Activated naive CD8-positive, alpha-beta T cell treated with anti-CD3 and anti-CD28 coated beads, Interleukin-2, amount 50 U/mL, for 24 hours (primary cell): ENCODE measurements around the gene SH3TC2.
"Not testable (repeated sequence)": the region's sequence is repeated elsewhere in the genome, so short reads cannot be mapped to it uniquely, and the experiment has no call there.

Experiments
- ATAC-seq: fragments of 150-1000 bp; cut with Tn5 transposase; one replicate; pipeline ENCODE4 v1.10.0; 2021
- DNase-seq: peaks from one replicate; pipeline ENCODE4 v3.0.0; 2021
- H3K27ac Mint-ChIP-seq: one replicate; pipeline ENCODE4 v1.8.0; 2021; ENCODE audit warnings: mild to moderate bottlenecking, mixed read lengths
- H3K27me3 Mint-ChIP-seq: one replicate; pipeline ENCODE4 v1.8.0; 2021; ENCODE audit warnings: mixed read lengths
- H3K36me3 Mint-ChIP-seq: one replicate; pipeline ENCODE4 v1.8.0; 2021; ENCODE audit warnings: low read depth, mixed read lengths
- H3K4me1 Mint-ChIP-seq: one replicate; pipeline ENCODE4 v1.8.0; 2021; ENCODE audit warnings: mixed read lengths
- H3K4me3 Mint-ChIP-seq: one replicate; pipeline ENCODE4 v1.8.0; 2021; ENCODE audit warnings: mild to moderate bottlenecking, moderate library complexity, mixed read lengths
- H3K9me3 Mint-ChIP-seq: one replicate; pipeline ENCODE4 v1.8.0; 2021; ENCODE audit warnings: mixed read lengths

SH3TC2 gene

DNA sequence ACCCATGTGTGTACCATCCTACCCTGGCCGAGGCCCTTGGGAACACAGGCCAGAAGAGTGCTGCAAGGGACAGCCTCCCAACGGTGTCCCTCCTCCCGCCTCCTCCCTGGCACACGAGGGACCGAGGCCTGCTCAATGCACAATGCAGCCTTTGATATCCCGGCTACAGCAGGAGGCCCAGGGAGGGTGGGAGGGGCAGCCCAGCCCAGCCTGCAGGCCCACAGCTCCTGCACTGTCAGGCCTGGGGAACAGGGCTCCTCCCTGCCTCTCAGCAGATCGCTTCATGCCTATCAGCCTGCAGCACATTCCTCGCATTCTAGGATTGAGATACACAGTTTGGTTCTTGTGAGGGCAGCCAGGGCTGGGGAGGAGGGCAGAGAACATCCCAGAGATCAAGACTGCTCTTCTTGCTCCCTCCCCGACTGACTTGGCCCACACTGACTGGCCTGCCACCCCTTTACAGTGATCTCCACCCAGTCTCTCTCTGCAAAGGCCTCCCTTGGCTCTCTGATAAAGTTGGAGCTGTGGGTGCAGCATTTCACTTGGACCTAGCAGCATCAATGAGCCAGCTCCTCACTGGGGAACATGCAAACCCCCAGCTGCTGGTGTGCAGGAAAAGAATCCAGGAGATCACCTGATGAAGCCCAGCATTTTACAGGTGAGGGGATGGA, at the start of gene SH3TC2:
TSS of gene SH3TC2 (minus strand) at position 46 of the 671 bp plus-strand sequence. CDS start at position 6, 40 bp downstream.
- Mint-ChIP-seq H3K27ac (no peak within 1 kb of the TSS), H3K36me3 (no peaks in the 10 kb centered on the region), H3K4me1 (no peaks in the 10 kb centered on the region), H3K27me3 (no peaks in the 10 kb centered on the region), H3K9me3 (peaks cover 5% of the 10 kb centered on the region), H3K4me3 (no peak within 1 kb of the TSS)
- no peak for DNase-seq
- no peak for ATAC-seq

DNA sequence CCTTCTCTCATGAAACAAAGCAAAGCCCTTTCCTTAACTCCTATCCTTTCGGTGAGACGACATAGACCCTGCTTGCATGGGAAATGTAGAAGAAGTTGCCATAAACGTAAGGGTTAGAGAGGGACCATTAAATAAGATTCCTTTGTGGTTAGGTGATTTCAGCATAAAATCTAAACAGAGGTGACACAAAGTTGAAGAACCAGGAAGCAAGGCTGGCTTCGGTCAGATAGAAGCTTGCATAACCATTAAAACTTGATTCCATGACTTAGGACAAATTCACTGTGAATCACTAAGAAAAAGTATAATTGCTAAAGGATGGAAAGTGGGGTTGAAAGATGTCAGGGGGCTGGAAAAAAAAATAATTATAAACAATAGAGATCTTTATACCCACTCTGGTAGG, 47.5 kb upstream of the SH3TC2 start:
- no peak overlapping the region for H3K27ac Mint-ChIP-seq
- H3K36me3 Mint-ChIP-seq, result no peaks in the 10 kb centered on the region
- DNase-seq (no peak), ATAC-seq (no peak)
- no peaks in the 10 kb centered on the region for H3K4me1 Mint-ChIP-seq
- no peak overlapping the region for H3K4me3 Mint-ChIP-seq
- no peaks in the 10 kb centered on the region for H3K27me3 Mint-ChIP-seq
- no peaks in the 10 kb centered on the region for H3K9me3 Mint-ChIP-seq

DNA sequence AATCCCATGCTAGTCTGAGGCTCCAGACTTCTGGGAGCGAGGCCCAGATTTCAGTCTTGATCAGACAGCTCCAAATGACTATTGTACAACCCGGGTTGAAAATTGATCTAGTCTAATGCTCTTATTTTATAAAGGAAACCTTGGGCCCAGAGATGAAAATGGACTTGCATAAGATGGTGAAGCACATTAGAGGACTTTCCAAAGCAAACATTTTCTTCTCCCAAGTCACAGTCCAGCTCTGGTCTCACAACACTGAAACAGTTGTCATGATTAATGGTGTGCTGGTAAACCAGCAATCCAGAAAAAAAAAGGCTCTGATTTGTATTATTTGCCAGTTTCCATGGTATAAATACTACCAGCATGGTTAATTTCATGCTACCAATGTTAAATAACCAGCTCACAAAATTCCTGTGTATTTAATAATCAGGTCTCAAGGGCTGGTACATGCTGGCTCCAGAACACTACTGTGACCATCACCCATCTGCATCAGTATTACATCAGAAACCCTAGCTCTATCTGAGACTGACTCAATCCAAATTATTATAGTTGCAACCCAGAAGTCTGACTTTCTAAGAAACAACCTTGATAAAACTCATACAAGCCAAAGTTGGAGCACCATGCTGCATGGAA, 45.9 kb upstream of the SH3TC2 start:
- ATAC-seq, result no peak
- no peaks in the 10 kb centered on the region for H3K27me3 Mint-ChIP-seq

DNA sequence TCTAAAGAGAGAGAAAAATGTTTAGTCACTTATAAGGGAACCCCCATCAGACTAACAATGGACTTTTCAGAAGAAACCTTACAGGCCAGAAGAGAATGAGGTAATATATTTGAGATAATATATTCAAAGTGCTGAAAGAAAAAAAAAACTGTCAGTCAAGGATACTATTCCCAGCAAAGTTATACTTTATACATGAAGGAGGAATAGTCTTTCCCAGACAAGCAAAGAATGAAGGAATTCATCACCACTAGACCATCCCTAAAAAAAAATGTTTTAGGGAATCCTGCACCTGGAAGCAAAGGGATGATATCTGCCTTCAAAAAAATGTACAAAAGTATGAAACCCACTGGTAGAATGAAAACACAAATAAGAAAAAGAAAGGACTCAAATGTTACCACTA, 37.5 kb upstream of the SH3TC2 start:
- ATAC-seq (no peak), DNase-seq (no peak)
- Mint-ChIP-seq H3K27me3 (no peaks in the 10 kb centered on the region), H3K4me1 (no peaks in the 10 kb centered on the region), H3K36me3 (peaks cover 1% of the 10 kb centered on the region), H3K27ac (no peak overlapping the region), H3K4me3 (no peak overlapping the region), H3K9me3 (peaks cover 43% of the 10 kb centered on the region)

More for the DNA sequence above, 45.9 kb upstream of the SH3TC2 start:
- Mint-ChIP-seq H3K9me3 (no peaks in the 10 kb centered on the region), H3K27ac (no peak overlapping the region), H3K4me3 (no peak overlapping the region), H3K4me1 (no peaks in the 10 kb centered on the region), H3K36me3 (no peaks in the 10 kb centered on the region)
- no peak for DNase-seq

DNA sequence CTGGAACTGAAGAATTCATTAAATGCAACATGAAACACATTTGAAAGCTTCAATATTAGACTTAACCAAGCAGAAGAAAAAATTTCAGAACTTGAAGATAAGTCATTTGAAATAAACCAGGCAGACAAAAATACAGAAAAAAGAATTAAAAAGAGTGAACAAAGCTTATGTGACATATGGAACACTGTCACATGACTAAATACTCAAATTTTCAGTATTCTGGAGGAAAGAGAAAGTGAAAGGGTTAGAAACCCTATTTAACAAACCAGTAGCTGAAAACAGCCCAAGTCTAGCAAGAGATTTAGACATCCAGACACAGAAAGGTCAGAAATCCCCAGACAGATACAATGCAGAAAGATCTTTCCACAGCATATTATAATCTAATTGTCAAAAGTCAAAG, 37.1 kb upstream of the SH3TC2 start:
- no peak overlapping the region for H3K4me3 Mint-ChIP-seq
- H3K27ac Mint-ChIP-seq, result no peak overlapping the region
- H3K4me1 Mint-ChIP-seq, result no peaks in the 10 kb centered on the region
- ATAC-seq (no peak), DNase-seq (no peak)
- no peaks in the 10 kb centered on the region for H3K27me3 Mint-ChIP-seq
- peaks cover 1% of the 10 kb centered on the region for H3K36me3 Mint-ChIP-seq
- peaks cover 43% of the 10 kb centered on the region for H3K9me3 Mint-ChIP-seq

DNA sequence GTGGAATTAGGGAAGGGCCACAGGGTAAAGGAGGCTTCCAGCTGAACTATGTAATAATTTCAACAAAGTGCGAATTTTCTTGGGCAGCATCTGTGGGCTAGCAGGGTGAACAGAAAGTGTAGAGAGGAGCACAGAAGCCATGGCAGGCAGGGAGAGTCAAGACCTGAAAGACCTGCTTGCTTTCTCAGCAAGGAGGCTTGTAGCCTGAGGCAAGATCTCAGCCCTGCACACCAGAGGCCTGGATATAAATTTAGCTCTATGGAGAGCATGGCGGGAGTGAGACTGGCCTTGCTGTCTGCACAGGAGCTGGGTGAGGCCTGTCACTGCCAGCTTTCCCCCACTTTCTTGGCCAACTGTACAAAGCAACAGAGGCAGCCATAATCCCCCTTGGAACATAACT, 32.1 kb upstream of the SH3TC2 start:
- Mint-ChIP-seq H3K36me3 (peaks cover 1% of the 10 kb centered on the region), H3K4me1 (no peaks in the 10 kb centered on the region), H3K9me3 (peaks cover 44% of the 10 kb centered on the region), H3K4me3 (no peak overlapping the region), H3K27me3 (peaks cover 3% of the 10 kb centered on the region), H3K27ac (no peak overlapping the region)
- ATAC-seq (no peak), DNase-seq (no peak)

DNA sequence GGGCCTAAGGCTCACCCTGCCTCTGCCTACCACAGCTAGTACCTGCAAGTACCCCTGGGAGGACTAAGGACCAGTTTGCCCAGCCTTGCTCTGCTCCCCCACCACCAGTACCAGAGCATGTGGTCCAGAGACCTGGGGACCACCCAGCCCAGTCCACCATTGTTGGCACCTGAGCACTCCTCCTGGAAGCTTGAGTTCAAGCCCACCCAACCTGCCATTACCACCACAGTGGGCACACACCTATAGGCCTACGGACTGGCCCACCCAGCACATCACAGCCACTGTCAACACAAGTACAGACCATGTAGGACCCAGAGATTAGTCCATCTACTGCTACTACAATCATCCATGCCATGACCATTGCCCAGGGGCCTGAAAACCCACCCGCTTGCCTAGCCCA, 30.8 kb upstream of the SH3TC2 start:
- no peak for ATAC-seq
- Mint-ChIP-seq H3K27ac (no peak overlapping the region), H3K4me1 (no peaks in the 10 kb centered on the region), H3K4me3 (no peak overlapping the region), H3K27me3 (peaks cover 3% of the 10 kb centered on the region), H3K36me3 (peaks cover 1% of the 10 kb centered on the region), H3K9me3 (peaks cover 31% of the 10 kb centered on the region)
- no peak for DNase-seq

DNA sequence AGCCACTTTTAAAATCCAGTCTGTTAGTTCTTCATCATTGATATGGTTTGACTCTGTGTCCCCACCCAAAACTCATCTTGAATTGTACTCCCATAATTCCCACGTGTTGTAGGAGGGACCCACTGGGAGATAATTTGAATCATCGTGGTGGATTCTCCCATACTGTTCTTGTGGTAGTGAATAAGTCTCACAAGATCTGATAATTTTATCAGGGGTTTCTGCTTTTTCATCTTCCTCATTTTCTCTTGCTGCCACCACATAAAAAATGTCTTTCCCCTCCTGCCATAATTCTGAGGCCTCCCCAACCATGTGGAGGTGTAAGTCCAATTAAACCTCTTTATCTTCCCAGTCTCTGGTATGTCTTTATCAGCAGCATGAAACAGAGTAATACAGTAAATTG, 26.9 kb upstream of the SH3TC2 start:
- Mint-ChIP-seq H3K4me3 (no peak overlapping the region), H3K27me3 (peaks cover 9% of the 10 kb centered on the region), H3K9me3 (peaks cover 12% of the 10 kb centered on the region), H3K27ac (no peak overlapping the region), H3K4me1 (no peaks in the 10 kb centered on the region), H3K36me3 (no peaks in the 10 kb centered on the region)
- DNase-seq (no peak), ATAC-seq (no peak)

DNA sequence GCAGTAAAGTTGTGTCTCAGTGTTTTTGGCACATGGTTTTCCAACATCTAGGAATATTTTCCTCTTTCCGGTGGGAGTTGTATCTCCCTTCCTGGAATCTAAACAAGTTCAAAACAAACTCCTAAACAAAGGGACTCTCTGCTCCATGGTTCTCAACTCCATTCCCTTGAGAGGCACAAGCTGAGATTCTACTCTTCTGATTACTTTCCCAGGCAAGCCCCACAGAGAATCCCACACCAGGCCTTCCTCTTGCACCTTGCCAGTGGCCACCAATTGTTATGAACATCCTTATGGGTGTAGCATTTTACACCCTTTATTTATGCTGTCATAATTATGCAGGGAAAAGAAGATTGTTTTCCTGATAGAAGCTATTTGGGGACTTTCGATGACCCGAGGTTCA, 25.8 kb upstream of the SH3TC2 start:
- H3K27me3 Mint-ChIP-seq, result peaks cover 6% of the 10 kb centered on the region
- peaks cover 12% of the 10 kb centered on the region for H3K9me3 Mint-ChIP-seq
- H3K4me1 Mint-ChIP-seq, result no peaks in the 10 kb centered on the region
- H3K36me3 Mint-ChIP-seq, result no peaks in the 10 kb centered on the region
- no peak for DNase-seq
- H3K27ac Mint-ChIP-seq, result no peak overlapping the region
- ATAC-seq, result no peak
- H3K4me3 Mint-ChIP-seq, result no peak overlapping the region

DNA sequence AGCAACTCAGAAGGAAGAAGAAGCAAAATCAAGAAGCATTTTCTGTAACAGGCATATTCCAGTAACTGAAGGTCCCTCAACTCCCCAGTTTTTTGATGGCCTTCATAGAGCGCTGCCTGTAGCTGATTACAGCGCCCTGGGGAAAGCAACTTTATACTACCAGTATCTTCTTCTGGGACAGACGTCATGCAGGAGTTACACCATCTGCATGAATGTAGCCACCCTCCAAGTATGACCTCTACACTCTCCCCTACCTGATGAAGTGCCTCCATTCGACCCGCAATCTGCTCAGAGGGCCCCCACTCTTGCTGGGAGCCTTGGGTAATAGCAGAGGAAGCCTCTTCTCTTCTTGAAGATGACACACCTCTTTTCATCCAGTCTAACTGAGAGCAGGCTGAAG, 21.0 kb upstream of the SH3TC2 start:
- H3K4me1 Mint-ChIP-seq, result peaks cover 5% of the 10 kb centered on the region
- H3K27me3 Mint-ChIP-seq, result peaks cover 7% of the 10 kb centered on the region
- no peaks in the 10 kb centered on the region for H3K36me3 Mint-ChIP-seq
- no peak for DNase-seq
- H3K27ac Mint-ChIP-seq, result no peak overlapping the region
- no peak overlapping the region for H3K4me3 Mint-ChIP-seq
- no peak for ATAC-seq
- H3K9me3 Mint-ChIP-seq, result no peaks in the 10 kb centered on the region

DNA sequence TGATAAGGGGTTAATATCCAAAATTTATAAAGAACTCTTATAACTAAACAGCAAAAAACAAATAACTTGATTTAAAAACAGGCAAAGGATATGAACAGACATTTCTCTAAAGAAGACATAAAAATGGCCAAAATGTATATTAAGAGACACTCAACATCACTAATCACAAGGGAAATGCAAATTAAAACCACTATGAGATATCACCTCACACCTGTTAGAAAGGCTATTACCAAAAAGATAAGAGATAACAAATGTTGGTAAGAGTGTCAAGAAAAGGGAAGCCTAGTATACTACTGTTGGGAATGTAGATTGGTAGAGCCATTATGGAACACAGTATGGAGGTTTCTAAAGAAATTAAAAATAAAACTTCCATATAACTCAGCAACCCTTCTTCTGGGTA, 19.4 kb upstream of the SH3TC2 start:
- peaks cover 7% of the 10 kb centered on the region for H3K27me3 Mint-ChIP-seq
- no peaks in the 10 kb centered on the region for H3K9me3 Mint-ChIP-seq
- DNase-seq (no peak), ATAC-seq (no peak)
- H3K36me3 Mint-ChIP-seq, result no peaks in the 10 kb centered on the region
- no peak overlapping the region for H3K27ac Mint-ChIP-seq
- peaks cover 5% of the 10 kb centered on the region for H3K4me1 Mint-ChIP-seq
- no peak overlapping the region for H3K4me3 Mint-ChIP-seq

DNA sequence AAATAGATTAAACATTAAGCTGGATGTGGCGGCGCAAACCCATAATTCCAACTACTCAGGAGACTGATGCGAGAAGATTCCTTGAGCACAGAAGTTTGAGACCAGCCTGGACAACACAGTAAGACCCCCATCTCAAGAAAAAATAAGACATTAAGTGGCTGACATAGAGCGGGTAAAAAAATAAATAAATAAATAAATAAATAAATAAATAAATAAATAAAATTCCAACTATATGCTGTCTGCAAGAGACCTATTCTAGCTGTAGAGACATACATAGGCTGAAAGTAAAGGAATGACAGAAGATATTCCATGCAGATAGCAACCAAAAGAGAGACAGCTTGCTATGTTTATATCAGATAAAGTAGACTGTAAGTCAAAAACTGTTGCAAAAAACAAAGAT, 17.4 kb upstream of the SH3TC2 start:
- Mint-ChIP-seq H3K36me3 (no peaks in the 10 kb centered on the region), H3K27ac (peak overlapping the region; percentile 44), H3K9me3 (peaks cover 4% of the 10 kb centered on the region), H3K27me3 (peaks cover 3% of the 10 kb centered on the region), H3K4me3 (no peak overlapping the region), H3K4me1 (peaks cover 5% of the 10 kb centered on the region)
- no peak for ATAC-seq
- no peak for DNase-seq

DNA sequence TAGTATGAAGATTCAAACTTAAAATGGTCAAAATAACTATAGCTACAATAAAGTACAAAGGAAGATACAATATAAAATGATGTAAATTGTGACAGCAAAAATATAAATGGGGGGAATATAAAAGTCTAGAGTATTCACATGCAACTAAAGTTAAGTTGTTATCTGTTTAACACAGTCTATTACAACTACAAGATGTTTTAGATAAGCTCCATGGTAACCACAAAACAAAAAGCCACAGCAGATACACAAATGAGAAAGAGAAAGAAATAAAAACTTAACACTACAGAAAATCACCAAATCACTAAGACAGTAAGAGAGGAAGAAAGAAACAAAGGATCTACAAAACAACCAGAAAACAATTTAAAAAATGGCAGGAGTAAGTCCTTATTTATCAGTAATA, 17.0 kb upstream of the SH3TC2 start:
- Mint-ChIP-seq H3K36me3 (no peaks in the 10 kb centered on the region), H3K4me3 (no peak overlapping the region), H3K27ac (peak overlapping the region; percentile 44), H3K9me3 (peaks cover 4% of the 10 kb centered on the region), H3K27me3 (peaks cover 3% of the 10 kb centered on the region), H3K4me1 (peaks cover 5% of the 10 kb centered on the region)
- ATAC-seq, result no peak
- DNase-seq, result no peak

DNA sequence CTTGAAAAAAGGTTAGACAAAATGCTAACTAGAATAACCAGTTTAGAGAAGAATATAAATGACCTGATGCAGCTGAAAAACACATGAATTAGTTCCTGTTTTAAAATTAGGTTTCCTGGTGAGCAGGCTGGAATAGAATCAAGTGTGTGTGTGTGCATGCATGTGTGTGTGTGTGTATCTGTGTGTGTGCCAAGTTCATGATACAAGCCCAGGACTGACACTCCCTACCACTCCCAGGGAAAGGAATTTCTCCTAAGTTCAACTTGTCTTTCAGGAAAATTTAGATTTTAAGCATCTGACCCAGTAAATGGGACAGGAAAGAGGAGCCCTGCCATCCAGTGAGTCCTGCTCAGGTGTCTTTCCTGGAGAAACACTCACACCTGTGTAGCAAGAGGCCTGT, 11.2 kb upstream of the SH3TC2 start:
- not testable (repeated sequence) for H3K27me3 Mint-ChIP-seq, H3K36me3 Mint-ChIP-seq, H3K9me3 Mint-ChIP-seq, H3K27ac Mint-ChIP-seq, H3K4me1 Mint-ChIP-seq, ATAC-seq, DNase-seq, H3K4me3 Mint-ChIP-seq

DNA sequence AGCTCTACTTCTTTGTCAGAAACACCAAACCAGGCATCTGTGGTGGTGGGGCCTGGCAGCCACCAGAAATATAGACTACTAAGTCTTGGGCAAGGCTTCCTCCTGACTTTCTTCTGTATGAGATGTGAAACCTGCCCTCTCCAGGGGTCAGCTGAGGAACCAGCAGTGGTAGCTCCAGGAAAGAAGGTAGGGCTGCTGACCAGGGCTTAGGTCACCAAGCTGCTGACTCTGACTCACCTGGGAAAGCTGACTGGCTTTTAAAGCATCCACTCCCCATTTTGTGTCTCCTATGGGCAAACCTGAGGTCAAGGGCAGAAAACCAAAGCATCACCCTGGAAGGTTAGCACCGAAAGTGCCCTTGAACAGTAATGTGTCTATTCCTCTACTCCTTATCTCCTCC, 10.4 kb upstream of the SH3TC2 start:
- no peak for ATAC-seq
- Mint-ChIP-seq H3K4me3 (no peak overlapping the region), H3K4me1 (no peaks in the 10 kb centered on the region), H3K27me3 (peaks cover 4% of the 10 kb centered on the region), H3K9me3 (peaks cover 4% of the 10 kb centered on the region), H3K36me3 (no peaks in the 10 kb centered on the region), H3K27ac (no peak overlapping the region)
- DNase-seq, result no peak
